ENCODE measurements around the gene THRB. TPM values are rescaled to one million over a fixed set of nuclear protein-coding genes. Genes with fewer than 3 reads are reported as not detected.

Gene THRB
- polyA plus RNA-seq, 2 of the 4 experiments (the other 2 are of a cell fraction), result 2.0 to 2.3 TPM

GRCh38 chr3:24507776-24508422 lies 13.2 kb upstream of the THRB start:
- H3K9me3 ChIP-seq, result no peaks in the 10 kb centered on the region
- FAIRE-seq, result no peak
- whole genome bisulfite sequencing (ENCODE audit: missing lambda C conversion rate), result 50% methylated on average over 2 of the region's 2 CpGs
- TF ChIP-seq ZSCAN20 (CRISPR knock-in tag; IDR thresholded peaks at IDR 0.05), result no peak
- TF ChIP-seq HOXB13 (CRISPR knock-in tag; IDR thresholded peaks at IDR 0.05; ENCODE audit: low read depth), result no peak
- no peak for TF ChIP-seq CBX2 (IDR thresholded peaks at IDR 0.05; ENCODE audit: borderline replicate concordance, low read depth)
- TF ChIP-seq BCL3 (IDR thresholded peaks at IDR 0.05), result no peak
- no peak for TF ChIP-seq ZC3H11A (IDR thresholded peaks at IDR 0.05)
- TF ChIP-seq PHF8 (IDR thresholded peaks at IDR 0.05; ENCODE audit: borderline replicate concordance, low read depth), result no peak
- TF ChIP-seq EP300 (IDR thresholded peaks at IDR 0.05), result no peak
- TF ChIP-seq RFX5 (IDR thresholded peaks at IDR 0.05), result no peak
- TF ChIP-seq ZNF302 (CRISPR knock-in tag; IDR thresholded peaks at IDR 0.05), result no peak
- no peak for TF ChIP-seq KDM5A (IDR thresholded peaks at IDR 0.05)
- no peak for TF ChIP-seq TP53 (CRISPR knock-in tag; IDR thresholded peaks at IDR 0.05)
- TF ChIP-seq ESRRA (IDR thresholded peaks at IDR 0.05; ENCODE audit: borderline replicate concordance, low read length), result no peak
- no peak for TF ChIP-seq FOXS1 (CRISPR knock-in tag; IDR thresholded peaks at IDR 0.05)
- no peak for TF ChIP-seq POLR2A (IDR thresholded peaks at IDR 0.05; ENCODE audit: low read length)
- TF ChIP-seq HMGXB4 (CRISPR knock-in tag; IDR thresholded peaks at IDR 0.05; ENCODE audit: borderline replicate concordance), result no peak
- no peak for TF ChIP-seq HOXB5 (CRISPR knock-in tag; IDR thresholded peaks at IDR 0.05)
- TF ChIP-seq KDM1A (IDR thresholded peaks at IDR 0.05; ENCODE audit: low read depth), result no peak
- no peak for TF ChIP-seq FOSL2 (IDR thresholded peaks at IDR 0.05)
- no peak for TF ChIP-seq FOSL2 (CRISPR knock-in tag; IDR thresholded peaks at IDR 0.05)
- no peak overlapping the region for H3K4me3 ChIP-seq
- 0 out of 3 replicates have a peak, but pooled peaks cover 2% of the 10 kb centered on the region for H3K4me1 ChIP-seq
- no peak for ATAC-seq
- no peak for DNase-seq (ENCODE audit: low read depth in 1 of 2, low spot score in 1 of 2)
- no peak overlapping the region; a peak in 1 of 6 replicates for H3K27ac ChIP-seq
- H3K4me2 ChIP-seq, result no peak overlapping the region
- CTCF ChIA-PET, result interaction anchor here (2.2 kb wide), 1 partner anchor 11 kb away, joined by 8 read pairs; no protein-coding TSS in a partner anchor
- POLR2A ChIA-PET, result no interaction called here

- no peak for DNase-seq (ENCODE audit: low read depth in 1 of 2, low spot score in 1 of 2)
- WGBS (ENCODE audit: missing lambda C conversion rate), result 67% methylated on average over 3 of the region's 3 CpGs
- Histone ChIP-seq H3K9me3 (no peaks in the 10 kb centered on the region), H3K4me3 (no peak overlapping the region), H3K4me2 (no peak overlapping the region), H3K4me1 (no peaks in the 10 kb centered on the region), H3K27ac (no peak overlapping the region)
- ChIA-PET CTCF (no interaction called here), POLR2A (no interaction called here)
- TF ChIP-seq CHD4 (IDR thresholded peaks at IDR 0.05; ENCODE audit: borderline replicate concordance), result no peak
- TF ChIP-seq EP300 (IDR thresholded peaks at IDR 0.05), result no peak
- TF ChIP-seq KDM1A (IDR thresholded peaks at IDR 0.05; ENCODE audit: low read depth), result no peak
- no peak for TF ChIP-seq FOSB (CRISPR knock-in tag; IDR thresholded peaks at IDR 0.05)
- TF ChIP-seq RAD21 (conservative IDR thresholded peaks at IDR 0.05 in 1 of 2, IDR thresholded peaks at IDR 0.05 in 1 of 2), result no peak
- no peak for TF ChIP-seq ATOH8 (CRISPR knock-in tag; IDR thresholded peaks at IDR 0.05; ENCODE audit: low read depth)
- TF ChIP-seq RFX5 (IDR thresholded peaks at IDR 0.05), result no peak
- no peak for TF ChIP-seq ZFP36 (IDR thresholded peaks at IDR 0.05; ENCODE audit: borderline replicate concordance, partially characterized antibody)
- TF ChIP-seq GATA3 (IDR thresholded peaks at IDR 0.05; ENCODE audit: borderline replicate concordance), result no peak
- TF ChIP-seq RARB (CRISPR knock-in tag; IDR thresholded peaks at IDR 0.05), result no peak
- no peak for TF ChIP-seq BCL3 (IDR thresholded peaks at IDR 0.05)
- no peak for TF ChIP-seq CEBPB (IDR thresholded peaks at IDR 0.05)
- no peak for TF ChIP-seq FOXS1 (CRISPR knock-in tag; IDR thresholded peaks at IDR 0.05)
- TF ChIP-seq NFE2L2 (conservative IDR thresholded peaks at IDR 0.05; ENCODE audit: low read length), result no peak
- no peak for TF ChIP-seq HOXA7 (CRISPR knock-in tag; IDR thresholded peaks at IDR 0.05)
- no peak for TF ChIP-seq HEYL (CRISPR knock-in tag; IDR thresholded peaks at IDR 0.05)
- no peak for FAIRE-seq
- no peak for ATAC-seq
Observed at GRCh38 chr3:24506966-24507775, 12.5 kb upstream of the THRB start.
